ENCODE data around the gene AP1S2. TPM values are rescaled to one million over a fixed set of nuclear protein-coding genes. Genes with fewer than 3 reads are reported as not detected.
A peak's percentile ranks its signal among the peaks of the same experiment; 100 is the strongest.
"Not testable (repeated sequence)": the region's sequence is repeated elsewhere in the genome, so short reads cannot be mapped to it uniquely, and the experiment has no call there.

The AP1S2 gene
- total RNA-seq: 10 to 100 TPM; 17.5 to 20.9 TPM
- 10 to 100 TPM; 31.2 to 47.8 (median 35.3) TPM for polyA plus RNA-seq
- 15.7 to 45.7 (median 23.8) reads per million in 6 experiments for total RNA-seq

- ATAC-seq (peak; percentile 93), DNase-seq (peak; percentile 88 to 99 (median 93))
- POLR2A ChIA-PET: interaction anchor here (0.7 to 1.8 kb wide), 14 partner anchors 9 to 1016 kb away, joined by 3 to 20 read pairs (median 5); partner anchors contain the start of genes CA5B, CTPS2, FANCB and MOSPD2
- peak within 1 kb of the TSS; percentile 93 to 100 (median 98) for H3K27ac Mint-ChIP-seq
- peaks cover 0 to 2% (median 0%) of the 10 kb centered on the region in 9 donors for H3K9me3 Mint-ChIP-seq
- peaks cover under 1 to 28% (median 13%) of the 10 kb centered on the region in 4 donors for H3K4me1 Mint-ChIP-seq
- peak within 1 kb of the TSS; percentile 90 to 99 (median 94) for H3K4me3 Mint-ChIP-seq
- H3K27me3 Mint-ChIP-seq: no peaks in the 10 kb centered on the region
- peaks cover 0 to 12% (median 0%) of the 10 kb centered on the region in 3 donors for H3K36me3 Mint-ChIP-seq
Measured at GRCh38 chrX:15854712-15855567, at the start of gene AP1S2. TSS of gene AP1S2 (minus strand) at chrX:15854813. CDS start at chrX:15852524, 2,289 bp downstream.

- Mint-ChIP-seq H3K27ac (no peak overlapping the region), H3K9me3 (peaks cover 0 to 9% (median 4%) of the 10 kb centered on the region in 9 donors), H3K4me1 (peaks cover 0 to 9% (median 0%) of the 10 kb centered on the region in 4 donors), H3K4me3 (peak overlapping the region in 1 of 10 donors; percentile 15), H3K36me3 (peaks cover 2 to 9% (median 5%) of the 10 kb centered on the region in 3 donors), H3K27me3 (no peaks in the 10 kb centered on the region)
- POLR2A ChIA-PET: no interaction called here
- DNase-seq (no peak), ATAC-seq (no peak)
Measured at GRCh38 chrX:15903186-15903681, 48.6 kb upstream of the AP1S2 start.

GRCh38 chrX:15895334-15895733 lies 40.7 kb upstream of the AP1S2 start:
- Mint-ChIP-seq H3K9me3 (peaks cover 0 to 14% (median 3%) of the 10 kb centered on the region in 9 donors), H3K4me1 (no peaks in the 10 kb centered on the region), H3K36me3 (peaks cover 0 to 10% (median 0%) of the 10 kb centered on the region in 3 donors), H3K27ac (no peak overlapping the region), H3K4me3 (no peak overlapping the region), H3K27me3 (peaks cover 0 to 6% (median 1%) of the 10 kb centered on the region in 5 donors)
- ATAC-seq (no peak), DNase-seq (no peak)
- POLR2A ChIA-PET: interaction anchor here (0.6 kb wide), 1 partner anchor 78 kb away, joined by 3 read pairs; no protein-coding TSS in a partner anchor

DNA sequence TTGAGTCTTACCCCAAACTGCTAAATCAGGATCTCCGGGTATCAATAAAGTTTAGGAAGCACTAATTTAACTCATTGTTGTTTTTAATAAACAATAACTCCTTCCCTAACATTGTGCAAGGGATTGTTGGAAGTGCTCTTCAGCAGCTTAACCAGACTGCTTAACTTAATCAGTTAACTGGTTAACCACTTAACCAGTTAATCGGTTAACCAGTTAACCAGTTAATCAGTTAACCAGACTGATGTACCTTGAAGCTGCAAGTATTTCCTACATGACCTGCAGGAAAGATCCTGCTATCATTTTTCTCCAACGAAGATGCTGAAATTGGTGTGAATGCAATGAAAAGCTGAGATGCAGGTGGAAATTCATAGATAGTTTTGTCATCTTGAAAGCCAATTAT lies 40.1 kb upstream of the AP1S2 start:
- peaks cover 0 to 10% (median 0%) of the 10 kb centered on the region in 3 donors for H3K36me3 Mint-ChIP-seq
- peaks cover 0 to 6% (median 1%) of the 10 kb centered on the region in 5 donors for H3K27me3 Mint-ChIP-seq
- H3K9me3 Mint-ChIP-seq: peaks cover 0 to 14% (median 3%) of the 10 kb centered on the region in 9 donors
- no peak for DNase-seq
- H3K4me1 Mint-ChIP-seq: no peaks in the 10 kb centered on the region
- no peak overlapping the region for H3K27ac Mint-ChIP-seq
- no peak for ATAC-seq
- no peak overlapping the region for H3K4me3 Mint-ChIP-seq
- POLR2A ChIA-PET: interaction anchor here (0.6 kb wide), 1 partner anchor 77 kb away, joined by 3 read pairs; no protein-coding TSS in a partner anchor

GRCh38 chrX:15890463-15890862 lies 35.9 kb upstream of the AP1S2 start:
- Mint-ChIP-seq H3K27ac (no peak overlapping the region), H3K9me3 (peaks cover 0 to 7% (median 0%) of the 10 kb centered on the region in 9 donors), H3K36me3 (peaks cover 0 to 4% (median 0%) of the 10 kb centered on the region in 3 donors), H3K4me1 (no peaks in the 10 kb centered on the region), H3K27me3 (peaks cover 0 to 1% (median 0%) of the 10 kb centered on the region in 5 donors), H3K4me3 (no peak overlapping the region)
- ATAC-seq (no peak), DNase-seq (no peak)
- POLR2A ChIA-PET: no interaction called here

- peaks cover 0 to 1% (median 0%) of the 10 kb centered on the region in 5 donors for H3K27me3 Mint-ChIP-seq
- H3K27ac Mint-ChIP-seq: peak overlapping the region in 1 of 10 donors; percentile 65
- DNase-seq (no peak), ATAC-seq (no peak)
- no peak overlapping the region for H3K4me3 Mint-ChIP-seq
- H3K4me1 Mint-ChIP-seq: peaks cover 0 to 6% (median 1%) of the 10 kb centered on the region in 4 donors
- H3K36me3 Mint-ChIP-seq: no peaks in the 10 kb centered on the region
- POLR2A ChIA-PET: no interaction called here
- H3K9me3 Mint-ChIP-seq: peaks cover 0 to 2% (median 0%) of the 10 kb centered on the region in 9 donors
Measured at GRCh38 chrX:15888062-15888461, 33.4 kb upstream of the AP1S2 start.

DNA sequence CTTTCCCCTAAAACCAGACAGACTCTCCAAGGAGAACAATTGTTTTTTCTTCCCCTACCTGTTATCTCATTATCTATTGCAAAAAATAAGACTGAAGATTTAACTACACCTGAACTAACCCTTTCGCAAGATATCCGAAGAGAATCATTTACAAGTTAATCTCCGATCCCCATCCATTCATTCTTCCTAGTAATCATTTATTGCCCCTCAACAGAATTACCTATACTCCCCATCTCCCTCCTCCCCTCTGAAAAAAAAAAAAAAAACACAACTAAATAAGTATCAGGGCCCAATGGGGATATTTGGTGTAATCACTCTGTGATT lies 28.9 kb upstream of the AP1S2 start:
- Mint-ChIP-seq H3K27ac (no peak overlapping the region), H3K27me3 (peaks cover 0 to 2% (median 0%) of the 10 kb centered on the region in 5 donors), H3K4me3 (no peak overlapping the region), H3K4me1 (peaks cover 2 to 14% (median 10%) of the 10 kb centered on the region in 4 donors), H3K9me3 (peaks cover 0 to 13% (median 0%) of the 10 kb centered on the region in 9 donors), H3K36me3 (peaks cover 0 to 8% (median 1%) of the 10 kb centered on the region in 3 donors)
- POLR2A ChIA-PET: no interaction called here
- DNase-seq (no peak), ATAC-seq (no peak)

GRCh38 chrX:15882704-15883539 lies 28.3 kb upstream of the AP1S2 start:
- peak overlapping the region in 1 of 10 donors; percentile 36 for H3K27ac Mint-ChIP-seq
- peak overlapping the region in 2 of 10 donors; percentile 16 to 29 for H3K4me3 Mint-ChIP-seq
- no peak for DNase-seq

DNA sequence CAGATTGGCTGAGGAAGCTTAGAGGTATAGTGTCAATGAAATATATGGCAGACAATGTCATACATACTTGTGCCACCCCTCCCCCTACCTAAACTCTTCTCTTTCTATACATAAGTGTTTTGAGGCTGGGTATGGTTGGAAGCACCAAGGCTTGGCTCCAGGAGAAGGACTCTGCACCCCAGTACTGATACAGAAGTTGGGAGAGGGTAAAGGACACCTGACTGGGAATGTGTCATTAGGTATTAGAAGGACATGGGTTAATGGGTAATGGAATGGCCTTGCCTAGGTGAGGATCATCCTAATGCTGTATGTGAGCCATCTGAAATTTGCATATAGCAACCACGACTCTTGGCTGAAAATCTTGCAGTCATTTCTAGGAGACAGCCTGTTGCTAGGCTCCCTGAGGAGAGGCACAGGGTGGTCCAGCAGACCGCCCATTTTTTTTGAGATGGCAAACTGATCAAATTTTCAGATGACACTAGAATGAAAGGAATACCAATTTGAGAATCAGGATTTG lies 26.8 kb upstream of the AP1S2 start:
- Mint-ChIP-seq H3K27me3 (peaks cover 0 to 2% (median 0%) of the 10 kb centered on the region in 5 donors), H3K9me3 (peaks cover 0 to 13% (median 0%) of the 10 kb centered on the region in 9 donors), H3K36me3 (peaks cover 0 to 8% (median 1%) of the 10 kb centered on the region in 3 donors), H3K27ac (no peak overlapping the region), H3K4me3 (no peak overlapping the region), H3K4me1 (peaks cover 2 to 14% (median 10%) of the 10 kb centered on the region in 4 donors)
- DNase-seq: no peak
- ATAC-seq: no peak
- POLR2A ChIA-PET: no interaction called here

More at GRCh38 chrX:15882704-15883539, 28.3 kb upstream of the AP1S2 start:
- peaks cover 0 to 8% (median 1%) of the 10 kb centered on the region in 3 donors for H3K36me3 Mint-ChIP-seq
- POLR2A ChIA-PET: no interaction called here
- peaks cover 2 to 14% (median 10%) of the 10 kb centered on the region in 4 donors for H3K4me1 Mint-ChIP-seq
- peaks cover 0 to 13% (median 0%) of the 10 kb centered on the region in 9 donors for H3K9me3 Mint-ChIP-seq
- peak in 1 of 2 donors; percentile 44 for ATAC-seq
- H3K27me3 Mint-ChIP-seq: peaks cover 0 to 2% (median 0%) of the 10 kb centered on the region in 5 donors

DNA sequence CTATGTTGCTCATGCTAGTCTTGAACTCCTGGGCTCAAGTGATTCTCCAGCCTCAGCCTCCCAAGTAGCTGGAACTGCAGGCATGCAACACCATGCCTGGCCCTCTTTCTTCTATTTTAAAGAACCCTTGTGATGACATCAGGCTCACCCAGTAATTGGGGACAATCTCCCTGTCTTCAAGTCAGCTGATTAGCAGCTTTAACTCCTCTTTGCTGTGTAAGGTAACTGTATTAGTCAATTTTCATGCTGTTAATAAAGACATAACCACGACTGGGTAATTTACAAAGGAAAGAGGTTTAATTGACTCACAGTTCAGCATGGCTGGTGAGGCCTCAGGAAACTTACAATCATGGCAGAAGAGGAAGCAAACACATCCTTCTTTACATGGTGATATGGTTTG lies 23.3 kb upstream of the AP1S2 start:
- H3K9me3 Mint-ChIP-seq: peaks cover 0 to 13% (median 0%) of the 10 kb centered on the region in 9 donors
- H3K36me3 Mint-ChIP-seq, ATAC-seq, H3K4me1 Mint-ChIP-seq, H3K27ac Mint-ChIP-seq, H3K27me3 Mint-ChIP-seq, H3K4me3 Mint-ChIP-seq, POLR2A ChIA-PET, DNase-seq: not testable (repeated sequence)

DNA sequence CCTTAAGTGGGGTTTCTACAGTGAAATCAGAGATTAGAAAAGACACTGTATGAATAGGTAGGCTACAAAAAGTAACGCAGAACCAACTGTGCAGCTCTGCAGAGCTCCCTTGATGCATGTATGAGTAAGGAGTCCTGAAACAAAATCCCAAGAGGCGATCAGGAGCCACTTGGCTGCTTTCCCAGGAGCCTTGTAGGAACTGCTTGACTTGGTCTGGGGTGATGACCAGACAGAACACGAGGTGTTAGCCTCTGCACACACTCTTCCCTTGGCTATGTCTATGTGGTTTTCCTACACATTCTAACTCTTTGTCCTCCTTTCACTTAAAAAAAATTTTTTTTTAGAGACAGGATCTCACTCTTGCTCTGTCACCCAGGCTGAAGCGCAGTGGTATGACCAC lies 22.8 kb upstream of the AP1S2 start:
- ATAC-seq: no peak
- H3K4me3 Mint-ChIP-seq: no peak overlapping the region
- H3K36me3 Mint-ChIP-seq: peaks cover 0 to 8% (median 1%) of the 10 kb centered on the region in 3 donors
- H3K9me3 Mint-ChIP-seq: peaks cover 0 to 13% (median 0%) of the 10 kb centered on the region in 9 donors
- no peak overlapping the region for H3K27ac Mint-ChIP-seq
- DNase-seq: no peak
- H3K27me3 Mint-ChIP-seq: no peaks in the 10 kb centered on the region
- peaks cover 2% of the 10 kb centered on the region in 4 donors for H3K4me1 Mint-ChIP-seq
- POLR2A ChIA-PET: no interaction called here

- DNase-seq: no peak
- POLR2A ChIA-PET: no interaction called here
- no peak overlapping the region for H3K27ac Mint-ChIP-seq
- H3K4me3 Mint-ChIP-seq: no peak overlapping the region
- peaks cover 0 to 2% (median 0%) of the 10 kb centered on the region in 4 donors for H3K4me1 Mint-ChIP-seq
- no peak for ATAC-seq
- no peaks in the 10 kb centered on the region for H3K27me3 Mint-ChIP-seq
- H3K9me3 Mint-ChIP-seq: peaks cover 0 to 4% (median 0%) of the 10 kb centered on the region in 9 donors
- H3K36me3 Mint-ChIP-seq: peaks cover 0 to 1% (median 0%) of the 10 kb centered on the region in 3 donors
Measured at GRCh38 chrX:15874672-15875071, 20.1 kb upstream of the AP1S2 start.

Measured in naive thymus-derived CD8-positive, alpha-beta T cell (primary cell).